ENCODE measurements around the gene VSIG2. TPM values are rescaled to one million over a fixed set of nuclear protein-coding genes. Genes with fewer than 3 reads are reported as not detected.

VSIG2 gene
- total and polyA plus RNA-seq, 10 of the 15 experiments (the other 5 are each of a cell fraction or from before 2014, with no cell fraction given) = 0.13 to 0.31 (median 0.15) TPM; not detected in 5

GRCh38 chr11:124766156-124766555, 14.1 kb upstream of the VSIG2 start:
- Histone ChIP-seq H3K9me3 (replicated peaks; ENCODE audit: control insufficient read depth, insufficient read depth, low read length) (no peaks in the 10 kb centered on the region), H3K4me2 (ENCODE audit: control insufficient read depth, insufficient read depth) (no peak overlapping the region), H3K9ac (ENCODE audit: control insufficient read depth, insufficient read depth, low read length) (no peak overlapping the region), H3K79me2 (ENCODE audit: control insufficient read depth, insufficient read depth, low read length) (peaks cover 9% of the 10 kb centered on the region), H3K27ac (ENCODE audit: control insufficient read depth, insufficient read depth) (no peak overlapping the region), H4K20me1 (ENCODE audit: control insufficient read depth, insufficient read depth) (no peaks in the 10 kb centered on the region), H2AFZ (ENCODE audit: control insufficient read depth, low read depth, low read length) (no peak overlapping the region), H3K4me3 (no peak overlapping the region), H3K36me3 (ENCODE audit: control insufficient read depth in 2 of 2, insufficient read depth in 2 of 2, low read length in 1 of 2) (peaks cover 0 to 3% of the 10 kb centered on the region in 2 experiments; a peak in 2 of 4 replicates), H3K27me3 (replicated peaks in 1 of 2; ENCODE audit: control insufficient read depth in 2 of 2, insufficient read depth in 2 of 2, low read length in 1 of 2) (no peaks in the 10 kb centered on the region), H3K4me1 (ENCODE audit: control insufficient read depth, insufficient read depth, low read length) (no peaks in the 10 kb centered on the region)
- FAIRE-seq (no peak), DNase-seq (ENCODE audit: low read depth, low spot score) (no peak), ATAC-seq (no peak)
- WGBS (ENCODE audit: insufficient coverage, insufficient replicate concordance, low lambda C conversion rate, missing lambda C conversion rate) = 97% methylated on average over 2 of the region's 2 CpGs
- intact Hi-C loops (cut with micrococcal nuclease; ENCODE audit: unreplicated experiment) = no loop called here
- ChIA-PET POLR2A (interaction anchor here (0.6 to 1.3 kb wide), 3 partner anchors 20 to 29 kb away, joined by 4 to 6 read pairs (median 5); no protein-coding TSS in a partner anchor), CTCF (interaction anchor here (0.6 to 16.3 kb wide), 8 partner anchors 10 to 95 kb away, joined by 3 to 272 read pairs (median 6); partner anchors contain the start of genes MSANTD2, NRGN, SIAE and SPA17), RAD21 (ENCODE audit: unreplicated experiment) (interaction anchor here (0.7 to 1.3 kb wide), 4 partner anchors 71 to 103 kb away, joined by 3 read pairs; no protein-coding TSS in a partner anchor), SMC1A (ENCODE audit: uncharacterized antibody, unreplicated experiment) (interaction anchor here (0.6 to 4.8 kb wide), 5 partner anchors 20 to 1680 kb away, joined by 3 to 20 read pairs (median 3); no protein-coding TSS in a partner anchor)
- in situ Hi-C loops (cut with MboI) = no loop called here
- TF ChIP-seq HDGF (IDR thresholded peaks at IDR 0.05) (no peak), NFYA (IDR thresholded peaks at IDR 0.05; ENCODE audit: borderline replicate concordance, low read depth, low read length) (no peak), TBL1XR1 (IDR thresholded peaks at IDR 0.05; ENCODE audit: low read depth, low read length) (no peak), SMARCA5 (IDR thresholded peaks at IDR 0.05) (no peak), EGR1 (IDR thresholded peaks at IDR 0.05; ENCODE audit: borderline replicate concordance in 1 of 2, low read depth in 2 of 2, low read length in 2 of 2) (no peak), CTCF (IDR thresholded peaks at IDR 0.05 in 2 of 3, conservative IDR thresholded peaks at IDR 0.05 in 1 of 3; ENCODE audit: control insufficient read depth in 2 of 3, extremely low read depth in 1 of 3, insufficient read depth in 1 of 3, low read depth in 3 of 3, low read length in 3 of 3) (no peak), FOXK2 (IDR thresholded peaks at IDR 0.05) (no peak), ZNF384 (IDR thresholded peaks at IDR 0.05; ENCODE audit: borderline replicate concordance, low read depth, low read length) (no peak), PKNOX1 (IDR thresholded peaks at IDR 0.05) (no peak), SMAD1 (IDR thresholded peaks at IDR 0.05; ENCODE audit: low read depth, partially characterized antibody) (no peak), PML (IDR thresholded peaks at IDR 0.05; ENCODE audit: low read length) (no peak), MAX (IDR thresholded peaks at IDR 0.05; ENCODE audit: low read depth, low read length) (no peak), CHD2 (IDR thresholded peaks at IDR 0.05; ENCODE audit: borderline replicate concordance, low read depth, low read length) (no peak), CREM (IDR thresholded peaks at IDR 0.05; ENCODE audit: low read depth) (no peak), RELB (IDR thresholded peaks at IDR 0.05; ENCODE audit: low read depth) (no peak), KLF5 (IDR thresholded peaks at IDR 0.05; ENCODE audit: partially characterized antibody) (no peak), RUNX3 (IDR thresholded peaks at IDR 0.05; ENCODE audit: low read length) (no peak), YBX1 (IDR thresholded peaks at IDR 0.05) (no peak), CHD1 (IDR thresholded peaks at IDR 0.05; ENCODE audit: low read depth, low read length) (no peak), POLR2A (IDR thresholded peaks at IDR 0.05; ENCODE audit: low read depth, low read length) (no peak)
- no TSS peak for BruUV-seq (replicated peaks)
